K562 (cell line): ENCODE results near the gene LIN7A. TPM values are rescaled to one million over a fixed set of nuclear protein-coding genes. Genes with fewer than 3 reads are reported as not detected.

Source experiments
- ATAC-seq: fragments of 200-7000 bp; cut with Tn5 transposase; 3 replicates; pipeline ENCODE4 v1.9.1; 2020; ENCODE audit warnings: moderate library complexity
- BruUV-seq: library from RNA; stranded (reverse); fragments of 400-500 nt; replicated peaks from 2 replicates; lab custom pipeline; 2021; lab: Mats Ljungman, UMichigan
- CTCF ChIA-PET: fragments of 300-600 bp; formaldehyde crosslinking; extraction: SDS; loops from one replicate; lab custom pipeline; 2021; ENCODE audit warnings: low intra/inter-chr PET ratio; lab: Yijun Ruan, JAX
- POLR2A ChIA-PET: fragments of 300-600, 350-650 bp; sonication (Branson Sonifier 250); formaldehyde crosslinking; extraction: SDS; loops from one replicate; lab custom pipeline; 2021; ENCODE audit warnings: antibody characterized with exemption, inconsistent platforms; lab: Yijun Ruan, JAX
- DNase-seq, 4 experiments: peaks; one replicate each; pipeline versions ENCODE4 v3.0.0 to v3.0.0-alpha.2; 2011 to 2018; ENCODE audit warnings: low spot score in 3 of 4, mixed read lengths in 3 of 4; ENCODE audit errors: extremely low read depth in 1 of 4
- FAIRE-seq: peaks from 2 replicates; lab custom pipeline; 2011; peaks lifted over from hg19 to GRCh38; lab: Jason Lieb, UNC
- H2AFZ ChIP-seq: 2 replicates; pipeline ENCODE4 v1.6.0; 2011; ENCODE audit warnings: low read depth, low read length, control low read depth, inconsistent platforms
- H3K27ac ChIP-seq: fragments of 200-600 bp; 3 replicates; pipeline ENCODE4 v1.8.0; 2011; ENCODE audit warnings: low read depth, mild to moderate bottlenecking, control low read depth, inconsistent platforms, low read length, moderate library complexity, mixed read lengths; ENCODE audit errors: extremely low read depth
- H3K27me3 ChIP-seq, 2 experiments: fragments of 300-600 bp in 1 of 2; 2 replicates in 1 of 2; 3 replicates in 1 of 2; pipeline versions ENCODE4 v1.6.0 to v1.8.0; 2011; ENCODE audit warnings: inconsistent platforms in 2 of 2, low read length in 2 of 2, mild to moderate bottlenecking in 1 of 2, mixed read lengths in 1 of 2, moderate library complexity in 1 of 2; ENCODE audit not compliant: control insufficient read depth in 2 of 2, insufficient read depth in 2 of 2
- H3K36me3 ChIP-seq: fragments of 300-600 bp; 3 replicates; pipeline ENCODE4 v1.8.0; 2011; ENCODE audit warnings: mild to moderate bottlenecking, low read length, inconsistent platforms; ENCODE audit not compliant: control insufficient read depth, insufficient read depth
- H3K4me1 ChIP-seq, 2 experiments: fragments of 200-600 bp in 1 of 2; replicated peaks in 1 of 2; 2 replicates in 1 of 2; 3 replicates in 1 of 2; pipeline versions ENCODE4 v1.5.1 to v1.8.0; 2011; ENCODE audit warnings: inconsistent platforms in 2 of 2, low read length in 2 of 2, mild to moderate bottlenecking in 1 of 2, mixed read lengths in 1 of 2, moderate library complexity in 1 of 2; ENCODE audit not compliant: control insufficient read depth in 2 of 2, insufficient read depth in 2 of 2
- H3K4me2 ChIP-seq: 2 replicates; pipeline ENCODE4 v1.6.1; 2011; ENCODE audit warnings: low read length, control low read depth, inconsistent platforms, mixed read lengths; ENCODE audit not compliant: insufficient read depth
- H3K4me3 ChIP-seq: fragments of 200-600 bp; sonication (generic), shearing (Covaris generic); 2 replicates; pipeline ENCODE4 v1.5.1; 2016; ENCODE audit warnings: control low read depth, inconsistent platforms
- H3K79me2 ChIP-seq: fragments of 200-600 bp; 3 replicates; pipeline ENCODE4 v1.8.0; 2011; ENCODE audit warnings: low read length, inconsistent platforms; ENCODE audit not compliant: control insufficient read depth, insufficient read depth
- H3K9ac ChIP-seq, 2 experiments: 2 replicates each; pipeline versions ENCODE4 v1.6.0 to v1.6.1; 2011; ENCODE audit warnings: low read depth in 2 of 2, low read length in 2 of 2, control low read depth in 1 of 2, inconsistent platforms in 1 of 2, mild to moderate bottlenecking in 1 of 2, mixed read lengths in 1 of 2; ENCODE audit not compliant: insufficient read depth in 1 of 2
- H3K9me1 ChIP-seq: one replicate; pipeline ENCODE4 v1.6.0; 2011; ENCODE audit warnings: inconsistent platforms, mild to moderate bottlenecking, low read length, moderate library complexity; ENCODE audit not compliant: control insufficient read depth, insufficient read depth
- H3K9me3 ChIP-seq: replicated peaks from 2 replicates; pipeline ENCODE4 v1.5.1; 2011; ENCODE audit warnings: low read depth, low read length, inconsistent platforms; ENCODE audit not compliant: control insufficient read depth, insufficient read depth
- H4K20me1 ChIP-seq: replicated peaks from 2 replicates; pipeline ENCODE4 v1.6.1; 2011; ENCODE audit warnings: low read length, inconsistent platforms, mixed read lengths; ENCODE audit not compliant: control insufficient read depth, insufficient read depth
- ATF3 ChIP-seq, 2 experiments: fragments of 450-650 bp in 1 of 2; sonication (generic) in 1 of 2; formaldehyde crosslinking in 1 of 2; IDR thresholded peaks in 1 of 2; conservative IDR thresholded peaks in 1 of 2; 2 replicates each; pipeline versions ENCODE4 v1.6.1 to v1.8.1; 2016 to 2023; ENCODE audit warnings: mild to moderate bottlenecking in 2 of 2, moderate library complexity in 2 of 2, inconsistent platforms in 1 of 2, missing genetic modification reagents in 1 of 2
- C11orf30 ChIP-seq: fragments of 450-650 bp; IDR thresholded peaks from 2 replicates; pipeline ENCODE4 v1.6.1; 2016; ENCODE audit warnings: low read depth, mild to moderate bottlenecking
- CXXC5 ChIP-seq: fragments of 250-450 bp; sonication (Bioruptor Pico); IDR thresholded peaks from 2 replicates; pipeline ENCODE4 v1.8.0; 2022; ENCODE audit warnings: inconsistent platforms, mild to moderate bottlenecking, moderate library complexity
- ELF1 ChIP-seq: fragments of 200-800 bp; sonication (Bioruptor generic); IDR thresholded peaks from 2 replicates; pipeline ENCODE4 v1.6.1; 2016; ENCODE audit warnings: missing genetic modification characterization, missing compliant biosample characterization
- HSF4 ChIP-seq: fragments of 250-450 bp; sonication (Bioruptor Pico); IDR thresholded peaks from 2 replicates; pipeline ENCODE4 v2.1.2; 2022; ENCODE audit warnings: mild to moderate bottlenecking, moderate library complexity, borderline replicate concordance
- IFI16 ChIP-seq: fragments of 250-450 bp; sonication (Bioruptor Pico); IDR thresholded peaks from 2 replicates; pipeline ENCODE4 v2.1.2; 2022; ENCODE audit warnings: mild to moderate bottlenecking, inconsistent platforms
- MCM2 ChIP-seq: fragments of 450-650 bp; IDR thresholded peaks from 2 replicates; pipeline ENCODE4 v1.6.1; 2017; ENCODE audit warnings: low read depth, mild to moderate bottlenecking
- NCOR1 ChIP-seq: fragments of 450-650 bp; IDR thresholded peaks from 2 replicates; pipeline ENCODE4 v1.6.1; 2016; ENCODE audit warnings: mild to moderate bottlenecking, moderate library complexity
- PHB ChIP-seq: fragments of 250-450 bp; sonication (Bioruptor Pico); IDR thresholded peaks from 2 replicates; pipeline ENCODE4 v1.5.0; 2021
- PKNOX1 ChIP-seq: fragments of 450-650 bp; IDR thresholded peaks from 2 replicates; pipeline ENCODE4 v1.6.1; 2016
- RCOR1 ChIP-seq, 2 experiments: IDR thresholded peaks; 2 replicates each; pipeline ENCODE4 v1.6.1; 2012; ENCODE audit warnings: low read depth in 2 of 2, low read length in 2 of 2, borderline replicate concordance in 1 of 2, improper control_type of control experiment in 1 of 2
- RUNX1 ChIP-seq: sonication (generic); IDR thresholded peaks from 2 replicates; pipeline ENCODE4 v1.6.1; 2016; ENCODE audit warnings: antibody characterized with exemption, low read depth
- TFE3 ChIP-seq: fragments of 450-650 bp; formaldehyde crosslinking; IDR thresholded peaks from 2 replicates; pipeline ENCODE4 v1.4.0; 2020; ENCODE audit warnings: mild to moderate bottlenecking, mixed read lengths
- WGBS: fragments of 100-300 bp; shearing (Covaris generic); methylation state at CpG from one replicate; pipeline ENCODE4 v1.1.6; 2016; ENCODE audit warnings: low coverage, mixed read lengths; ENCODE audit not compliant: insufficient coverage; ENCODE audit errors: missing lambda C conversion rate; 5-methylcytosine and 5-hydroxymethylcytosine counted together
- in situ Hi-C: fragments of 300-500 bp; cut with MboI; formaldehyde crosslinking; loops from 4 replicates; pipeline ENCODE4 v1.15.0; 2018; ENCODE audit warnings: inconsistent platforms, mixed read lengths
- intact Hi-C: fragments of 100-400 bp; cut with micrococcal nuclease; formaldehyde crosslinking; loops from 2 replicates; pipeline ENCODE4 v1.14.2; 2022
- polyA plus RNA-seq, 8 experiments: library from polyadenylated mRNA; depleted of rRNA in 4 of 8; stranded (reverse) in 5 of 8; unstranded in 3 of 8; fragments of >200 nt; fragmentation: Nextera tagmentation in 2 of 8; fragmentation: Illumina TruSeq in 1 of 8; extraction: Ambion mirVana in 2 of 8; extraction: Trizol in 1 of 8; gene quantifications; 2 replicates each; pipeline versions ENCODE4 v1.2.1 to v1.2.3, GENCODE V29; 2011 to 2014; ENCODE audit warnings: inconsistent platforms in 1 of 8, missing spikeins in 1 of 8
- total RNA-seq, 7 experiments: library from RNA; depleted of rRNA in 6 of 7; stranded (reverse); fragments of >200 nt in 6 of 7; fragmentation: Illumina TruSeq in 2 of 7; extraction: Trizol in 2 of 7; gene quantifications; 2 replicates each; pipeline versions ENCODE4 v1.2.1 to v1.2.3, GENCODE V29; 2011 to 2021; ENCODE audit warnings: low replicate concordance in 1 of 7

LIN7A gene
- total and polyA plus RNA-seq, 9 of the 15 experiments (the other 6 are each of a cell fraction or from before 2014, with no cell fraction given), result not detected

- no peak overlapping the region for H3K27ac ChIP-seq
- FAIRE-seq, result no peak
Observed at GRCh38 chr12:80770958-80771357, 166.8 kb downstream of the LIN7A start.

GRCh38 chr12:80769553-80770140 is 168.1 kb downstream of the LIN7A start:
- intact Hi-C loops (no loop called here), in situ Hi-C loops (no loop called here)
- Histone ChIP-seq H3K4me3 (no peak overlapping the region), H4K20me1 (no peaks in the 10 kb centered on the region), H3K9me3 (no peaks in the 10 kb centered on the region), H3K4me2 (no peak overlapping the region), H3K36me3 (no peaks in the 10 kb centered on the region), H3K9ac (no peak overlapping the region), H2AFZ (no peak overlapping the region), H3K27me3 (no peaks in the 10 kb centered on the region), H3K27ac (no peak overlapping the region), H3K4me1 (no peaks in the 10 kb centered on the region), H3K9me1 (no peaks in the 10 kb centered on the region), H3K79me2 (no peaks in the 10 kb centered on the region)
- DNase-seq, result no peak
- 0% methylated on average over 1 of the region's 1 CpG for WGBS
- ChIA-PET POLR2A (no interaction called here), CTCF (no interaction called here)
- FAIRE-seq, result no peak
- no TSS peak for BruUV-seq
- no peak for ATAC-seq
- TF ChIP-seq HSF4 (no peak), TFE3 (CRISPR knock-in tag) (no peak), MCM2 (no peak), PKNOX1 (no peak), IFI16 (CRISPR knock-in tag) (no peak), RUNX1 (no peak), C11orf30 (no peak), ATF3 (IDR thresholded peaks at IDR 0.05) (no peak), ATF3 (CRISPR knock-in tag; conservative IDR thresholded peaks at IDR 0.05) (no peak), NCOR1 (no peak), PHB (no peak), RCOR1 (IDR thresholded peaks at IDR 0.05; ENCODE audit: borderline replicate concordance in 1 of 2, low read depth in 2 of 2, low read length in 2 of 2) (no peak)

More at GRCh38 chr12:80770958-80771357, 166.8 kb downstream of the LIN7A start:
- no peak for TF ChIP-seq ELF1 (tag)
- TF ChIP-seq CXXC5, result no peak
- no peak overlapping the region for H2AFZ ChIP-seq
- no peaks in the 10 kb centered on the region for H3K36me3 ChIP-seq
- H3K4me2 ChIP-seq, result no peak overlapping the region
- no peaks in the 10 kb centered on the region for H3K9me1 ChIP-seq
- BruUV-seq, result no TSS peak
- DNase-seq (no peak), ATAC-seq (no peak)
- no peak overlapping the region for H3K9ac ChIP-seq
- no peak overlapping the region for H3K4me3 ChIP-seq
- H3K79me2 ChIP-seq, result no peaks in the 10 kb centered on the region
- POLR2A ChIA-PET, result no interaction called here
- intact Hi-C loops, result no loop called here
- H3K27me3 ChIP-seq, result no peaks in the 10 kb centered on the region
- WGBS, result 0% methylated on average over 2 of the region's 2 CpGs
- CTCF ChIA-PET, result no interaction called here
- H4K20me1 ChIP-seq, result no peaks in the 10 kb centered on the region
- H3K4me1 ChIP-seq, result no peaks in the 10 kb centered on the region
- in situ Hi-C loops, result no loop called here
- H3K9me3 ChIP-seq, result no peaks in the 10 kb centered on the region
